Peyer's patch (tissue), 4 donors: Measurements from ENCODE around the gene C1QTNF6. TPM values are rescaled to one million over a fixed set of nuclear protein-coding genes. Genes with fewer than 3 reads are reported as not detected.

ENCODE experiments used
- DNase-seq, 3 donors: peaks; one replicate each; pipeline ENCODE4 v3.0.0-alpha.2; 2017 to 2019
- H3K27ac ChIP-seq, 4 donors: fragments of 200-600 bp; sonication (generic); one replicate each; pipeline ENCODE4 v1.5.1; 2016 to 2019
- H3K27me3 ChIP-seq, 2 donors: fragments of 200-600 bp; sonication (generic); one replicate each; pipeline ENCODE4 v1.5.1; 2019
- H3K36me3 ChIP-seq, 3 donors: fragments of 200-600 bp; sonication (generic); one replicate each; pipeline ENCODE4 v1.5.1; 2016 to 2019
- H3K4me1 ChIP-seq, 4 donors: fragments of 200-600 bp; sonication (generic); one replicate each; pipeline ENCODE4 v1.5.1; 2016 to 2019
- H3K4me3 ChIP-seq, 4 donors: fragments of 200-600 bp; sonication (generic); 1 replicate in 3 of 4; 2 replicates in 1 of 4; pipeline ENCODE4 v1.5.1; 2016 to 2019; ENCODE audit warnings: mild to moderate bottlenecking in 1 of 4
- H3K9me3 ChIP-seq, 4 donors: fragments of 200-600 bp; sonication (generic); one replicate each; pipeline ENCODE4 v1.5.1; 2016 to 2019; ENCODE audit warnings: mild to moderate bottlenecking in 1 of 4
- POLR2A ChIP-seq, 2 donors: fragments of 450-650 bp; IDR thresholded peaks; one replicate each; pipeline ENCODE4 v1.5.1; 2017; ENCODE audit warnings: antibody characterized with exemption in 2 of 2, mild to moderate bottlenecking in 2 of 2, moderate library complexity in 2 of 2
- total RNA-seq, 4 donors: library from RNA; depleted of rRNA; stranded (reverse); fragments of >200 nt; gene quantifications; one replicate each; pipeline ENCODE4 v1.1.0, GENCODE V29; 2016
- TF ChIP-seq, protein P1 (sequence below), 6 experiments: fragments of 450-650 bp in 4 of 6; fragments of 200-600 bp in 2 of 6; sonication (generic) in 1 of 6; IDR thresholded peaks; one replicate each; pipeline ENCODE4 v1.5.1; 2017 to 2019; ENCODE audit warnings: antibody characterized with exemption in 6 of 6, mild to moderate bottlenecking in 3 of 6, moderate library complexity in 1 of 6

Gene C1QTNF6
- total RNA-seq, 4 donors from 2014 or later: 3.9 to 9.4 (median 5.9) TPM

DNA sequence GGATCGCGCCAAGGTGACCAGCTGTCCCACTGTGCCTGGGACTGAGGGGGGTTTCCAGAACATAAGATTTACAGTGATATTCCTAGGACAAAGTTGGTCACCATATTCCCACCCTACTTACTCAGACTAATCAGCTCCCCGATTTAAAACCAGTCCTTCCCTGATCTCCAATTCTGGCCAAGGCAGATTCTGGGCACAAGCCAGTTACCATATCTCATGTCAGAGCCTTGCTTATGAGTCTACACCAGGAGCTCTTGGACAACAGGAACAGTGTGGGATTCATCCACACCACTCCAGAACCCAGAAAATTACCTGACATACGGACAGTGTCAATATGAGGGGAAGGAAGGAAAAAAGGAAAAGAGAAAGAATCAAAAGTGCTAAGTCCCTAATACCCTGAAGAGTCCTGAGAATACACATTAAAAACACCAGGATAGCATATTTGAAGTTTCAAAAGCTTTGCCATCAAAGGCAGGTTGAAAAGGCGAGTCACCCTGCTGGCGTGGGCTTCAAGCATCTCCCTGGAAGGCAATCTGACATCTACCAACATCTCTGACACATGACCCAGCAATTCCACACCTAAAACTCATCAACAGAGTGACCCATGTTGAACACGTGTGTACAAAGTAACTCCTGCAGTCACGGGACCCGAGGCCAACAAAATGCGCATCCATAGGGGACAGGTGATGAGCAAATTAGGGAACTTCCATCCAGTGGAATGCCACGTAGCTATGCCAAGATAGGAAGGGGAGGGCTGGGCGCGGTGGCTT lies 30.3 kb downstream of the C1QTNF6 start:
- peaks cover 0 to 6% (median under 1%) of the 10 kb centered on the region in 4 donors for H3K4me1 ChIP-seq
- no peaks in the 10 kb centered on the region for H3K27me3 ChIP-seq
- no peaks in the 10 kb centered on the region for H3K36me3 ChIP-seq
- H3K27ac ChIP-seq: no peak overlapping the region
- H3K9me3 ChIP-seq: peaks cover 0 to 5% (median 0%) of the 10 kb centered on the region in 4 donors
- DNase-seq: no peak
- no peak overlapping the region for H3K4me3 ChIP-seq
- no peak for TF ChIP-seq POLR2A (IDR thresholded peaks at IDR 0.05)

DNA sequence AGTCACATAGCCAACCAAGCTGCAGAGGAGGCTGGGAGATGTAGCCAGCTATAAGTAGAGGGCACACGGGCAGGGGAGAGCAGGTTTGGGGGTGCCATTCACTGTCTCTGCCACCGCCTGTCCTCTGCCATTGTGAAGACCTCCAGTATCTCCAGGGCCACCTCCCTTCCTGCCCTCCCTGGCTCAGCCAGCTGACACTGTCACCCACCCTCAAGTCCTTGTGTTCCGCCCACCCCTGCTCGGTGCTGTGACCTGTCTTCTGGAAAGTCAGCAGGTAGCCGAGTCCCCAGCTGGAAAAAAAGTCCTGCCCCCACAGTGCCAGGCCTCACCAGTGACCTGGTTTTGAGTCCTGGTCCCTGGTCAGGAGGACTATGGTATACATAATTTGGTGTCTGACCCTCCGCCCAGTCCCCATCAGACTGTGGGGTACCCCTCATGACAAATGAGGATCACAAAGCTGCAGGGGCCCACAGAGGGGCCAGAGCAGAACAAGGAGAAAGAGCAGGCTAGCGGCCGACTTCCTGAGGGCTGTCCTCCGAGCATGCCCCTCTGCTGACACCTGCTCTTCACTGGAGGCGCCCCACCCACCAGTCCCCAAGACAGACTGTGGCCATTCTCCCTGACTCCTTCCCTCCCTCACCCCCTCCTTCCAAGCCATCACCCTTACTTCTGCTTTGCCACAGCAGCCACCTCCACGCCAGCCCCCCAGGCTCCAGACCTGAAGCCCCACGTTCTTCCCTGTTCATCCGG lies 31.2 kb downstream of the C1QTNF6 start:
- no peaks in the 10 kb centered on the region for H3K36me3 ChIP-seq
- no peak overlapping the region for H3K27ac ChIP-seq
- no peaks in the 10 kb centered on the region for H3K27me3 ChIP-seq
- peaks cover 0 to 5% (median 0%) of the 10 kb centered on the region in 4 donors for H3K9me3 ChIP-seq
- H3K4me3 ChIP-seq: no peak overlapping the region
- H3K4me1 ChIP-seq: peaks cover 0 to under 1% (median 0%) of the 10 kb centered on the region in 4 donors
- DNase-seq: no peak
- TF ChIP-seq POLR2A (IDR thresholded peaks at IDR 0.05): no peak
- TF ChIP-seq, protein P1, sequence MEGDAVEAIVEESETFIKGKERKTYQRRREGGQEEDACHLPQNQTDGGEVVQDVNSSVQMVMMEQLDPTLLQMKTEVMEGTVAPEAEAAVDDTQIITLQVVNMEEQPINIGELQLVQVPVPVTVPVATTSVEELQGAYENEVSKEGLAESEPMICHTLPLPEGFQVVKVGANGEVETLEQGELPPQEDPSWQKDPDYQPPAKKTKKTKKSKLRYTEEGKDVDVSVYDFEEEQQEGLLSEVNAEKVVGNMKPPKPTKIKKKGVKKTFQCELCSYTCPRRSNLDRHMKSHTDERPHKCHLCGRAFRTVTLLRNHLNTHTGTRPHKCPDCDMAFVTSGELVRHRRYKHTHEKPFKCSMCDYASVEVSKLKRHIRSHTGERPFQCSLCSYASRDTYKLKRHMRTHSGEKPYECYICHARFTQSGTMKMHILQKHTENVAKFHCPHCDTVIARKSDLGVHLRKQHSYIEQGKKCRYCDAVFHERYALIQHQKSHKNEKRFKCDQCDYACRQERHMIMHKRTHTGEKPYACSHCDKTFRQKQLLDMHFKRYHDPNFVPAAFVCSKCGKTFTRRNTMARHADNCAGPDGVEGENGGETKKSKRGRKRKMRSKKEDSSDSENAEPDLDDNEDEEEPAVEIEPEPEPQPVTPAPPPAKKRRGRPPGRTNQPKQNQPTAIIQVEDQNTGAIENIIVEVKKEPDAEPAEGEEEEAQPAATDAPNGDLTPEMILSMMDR (IDR thresholded peaks at IDR 0.05): no peak

DNA sequence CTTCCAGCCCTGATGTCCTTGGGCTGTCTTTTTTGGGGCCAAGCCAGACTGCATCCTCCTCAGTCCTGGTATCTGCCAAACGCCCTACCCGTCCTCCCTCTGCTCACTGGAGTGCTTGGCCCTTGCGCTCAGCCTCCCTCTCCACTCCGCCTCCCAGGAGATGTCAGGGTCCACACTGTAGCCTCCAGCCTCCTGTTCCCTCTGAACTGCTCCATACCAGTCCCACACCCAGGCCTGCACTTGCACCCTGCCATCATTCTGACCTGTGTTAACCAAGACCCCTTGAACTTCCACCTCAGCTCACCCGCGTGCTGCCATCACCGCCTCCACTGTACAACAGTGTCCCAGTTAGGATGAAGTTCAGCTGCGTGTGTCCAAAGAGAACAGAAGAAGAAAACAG lies 32.1 kb downstream of the C1QTNF6 start:
- Histone ChIP-seq H3K4me1 (no peaks in the 10 kb centered on the region), H3K36me3 (no peaks in the 10 kb centered on the region), H3K27ac (no peak overlapping the region), H3K27me3 (no peaks in the 10 kb centered on the region), H3K4me3 (no peak overlapping the region), H3K9me3 (no peaks in the 10 kb centered on the region)
- TF ChIP-seq, protein P1 (IDR thresholded peaks at IDR 0.05): no peak
- TF ChIP-seq POLR2A (IDR thresholded peaks at IDR 0.05): no peak
- DNase-seq: no peak

DNA sequence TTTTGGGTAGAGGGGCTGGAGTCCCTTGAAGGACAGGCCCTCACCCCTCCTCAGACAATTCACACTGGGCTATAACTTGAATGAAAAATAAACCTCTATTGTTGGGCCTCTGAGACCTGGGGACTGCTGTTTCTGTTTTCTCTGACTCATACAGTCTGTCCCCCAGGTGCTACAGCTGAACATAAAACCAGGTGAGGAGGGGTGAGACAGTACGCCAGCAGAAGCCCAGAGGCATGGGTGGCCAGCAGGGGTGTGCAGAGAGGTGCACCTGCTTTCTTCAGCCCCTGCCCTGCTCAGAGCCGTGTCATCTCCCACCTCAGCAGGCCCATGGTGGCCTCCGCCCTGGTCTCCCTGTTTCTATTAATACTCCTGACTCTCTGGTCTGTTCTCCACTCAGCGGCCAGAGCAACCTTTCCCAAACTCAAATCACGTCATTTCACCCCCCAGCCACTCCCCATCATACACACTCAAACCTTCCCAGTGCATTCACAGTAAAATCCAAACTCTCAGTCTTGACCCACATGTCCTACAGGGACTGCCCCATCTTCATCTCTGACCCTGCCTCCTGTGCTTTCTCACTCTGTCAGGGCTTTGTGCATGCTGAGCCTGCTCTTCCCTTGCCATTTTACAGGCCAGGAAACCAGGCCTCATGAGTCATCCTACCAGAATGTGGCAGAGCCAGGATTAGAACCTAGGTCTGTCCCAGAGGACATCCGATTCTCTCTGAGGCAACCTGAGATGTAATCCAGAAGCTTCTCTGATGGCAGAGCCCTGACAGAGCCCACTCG lies 32.9 kb downstream of the C1QTNF6 start:
- no peaks in the 10 kb centered on the region for H3K36me3 ChIP-seq
- no peaks in the 10 kb centered on the region for H3K9me3 ChIP-seq
- no peak overlapping the region for H3K27ac ChIP-seq
- TF ChIP-seq, protein P1 (IDR thresholded peaks at IDR 0.05): no peak
- TF ChIP-seq POLR2A (IDR thresholded peaks at IDR 0.05): no peak
- no peaks in the 10 kb centered on the region for H3K27me3 ChIP-seq
- no peaks in the 10 kb centered on the region for H3K4me1 ChIP-seq
- H3K4me3 ChIP-seq: no peak overlapping the region
- DNase-seq: no peak

DNA sequence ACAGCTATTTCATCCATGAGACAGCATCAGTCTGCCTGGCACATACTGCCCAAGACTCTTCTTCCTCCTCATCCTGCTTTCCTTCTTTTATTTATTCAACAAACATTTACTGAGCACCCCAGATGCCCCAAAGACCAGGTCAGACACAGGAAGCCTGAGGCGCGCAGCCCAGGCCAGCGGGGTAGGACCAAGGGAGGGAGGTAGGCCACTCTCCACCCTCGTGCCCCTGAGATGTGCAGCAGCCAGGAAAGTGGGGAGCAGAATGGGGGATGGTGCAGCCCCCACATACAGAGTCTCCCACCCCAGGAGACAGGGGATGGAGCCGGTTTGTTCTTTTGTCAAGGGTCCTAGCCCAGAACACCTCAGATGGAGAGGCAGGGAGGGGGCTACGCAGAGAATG lies 34.1 kb downstream of the C1QTNF6 start:
- Histone ChIP-seq H3K27ac (no peak overlapping the region), H3K4me3 (no peak overlapping the region), H3K27me3 (no peaks in the 10 kb centered on the region), H3K4me1 (no peaks in the 10 kb centered on the region), H3K36me3 (no peaks in the 10 kb centered on the region), H3K9me3 (no peaks in the 10 kb centered on the region)
- no peak for TF ChIP-seq POLR2A (IDR thresholded peaks at IDR 0.05)
- TF ChIP-seq, protein P1 (IDR thresholded peaks at IDR 0.05): no peak
- no peak for DNase-seq
